Liver (tissue), 9 donors: ENCODE results near the gene RPL27A. TPM values are rescaled to one million over a fixed set of nuclear protein-coding genes. Genes with fewer than 3 reads are reported as not detected.

Experiments
- DNase-seq: peaks from one replicate; pipeline ENCODE4 v3.0.0-alpha.2; 2017; ENCODE audit warnings: low spot score
- H3K27ac ChIP-seq, 2 donors: one replicate each; pipeline ENCODE4 v1.7.0; 2013; ENCODE audit warnings: inconsistent platforms in 2 of 2, low read length in 2 of 2, control low read depth in 1 of 2, low read depth in 1 of 2, mild to moderate bottlenecking in 1 of 2
- H3K27me3 ChIP-seq, 4 donors: one replicate each; pipeline versions ENCODE4 v1.6.1 to v1.7.0; 2013; ENCODE audit warnings: low read length in 3 of 4, inconsistent platforms in 1 of 4, mild to moderate bottlenecking in 1 of 4, moderate library complexity in 1 of 4; ENCODE audit not compliant: control insufficient read depth in 4 of 4, insufficient read depth in 4 of 4
- H3K36me3 ChIP-seq, 4 donors: one replicate each; pipeline versions ENCODE4 v1.6.1 to v1.7.0; 2013; ENCODE audit warnings: low read length in 3 of 4, mild to moderate bottlenecking in 3 of 4, low read depth in 1 of 4, moderate library complexity in 1 of 4; ENCODE audit not compliant: control insufficient read depth in 4 of 4, insufficient read depth in 3 of 4
- H3K4me1 ChIP-seq, 4 donors: one replicate each; pipeline versions ENCODE4 v1.6.1 to v1.7.0; 2013; ENCODE audit warnings: low read length in 3 of 4, mild to moderate bottlenecking in 3 of 4, moderate library complexity in 1 of 4; ENCODE audit not compliant: control insufficient read depth in 4 of 4, insufficient read depth in 4 of 4
- H3K4me3 ChIP-seq, 3 donors: one replicate each; pipeline versions ENCODE4 v1.6.1 to v1.7.0; 2013; ENCODE audit warnings: low read length in 3 of 3, control low read depth in 1 of 3, low read depth in 1 of 3, mild to moderate bottlenecking in 1 of 3
- H3K9ac ChIP-seq, 2 donors: one replicate each; pipeline ENCODE4 v1.7.0; 2013; ENCODE audit warnings: low read length in 2 of 2, mild to moderate bottlenecking in 2 of 2, moderate library complexity in 2 of 2, control low read depth in 1 of 2, low read depth in 1 of 2
- H3K9me3 ChIP-seq, 4 donors: one replicate each; pipeline versions ENCODE4 v1.6.1 to v1.7.0; 2013; ENCODE audit warnings: low read length in 3 of 4; ENCODE audit not compliant: control insufficient read depth in 4 of 4
- CTCF ChIP-seq: fragments of 150-350 bp; IDR thresholded peaks from 2 replicates; pipeline ENCODE4 v1.5.1; 2017; ENCODE audit warnings: improper control_type of control experiment, low read depth, low read length; ENCODE audit not compliant: missing input control
- EGR1 ChIP-seq, 2 donors: IDR thresholded peaks; 2 replicates each; pipeline ENCODE4 v1.6.1; 2016 to 2018; ENCODE audit warnings: antibody characterized with exemption in 2 of 2, low read depth in 2 of 2
- FOXA1 ChIP-seq: IDR thresholded peaks from 2 replicates; pipeline ENCODE4 v1.6.1; 2016; ENCODE audit warnings: antibody characterized with exemption
- FOXA2 ChIP-seq: IDR thresholded peaks from 2 replicates; pipeline ENCODE4 v1.6.1; 2016; ENCODE audit warnings: antibody characterized with exemption
- GABPA ChIP-seq, 2 donors: IDR thresholded peaks in 1 of 2; conservative IDR thresholded peaks in 1 of 2; 2 replicates each; pipeline ENCODE4 v1.6.1; 2016; ENCODE audit warnings: antibody characterized with exemption in 2 of 2, mild to moderate bottlenecking in 1 of 2, moderate library complexity in 1 of 2
- HNF4A ChIP-seq, 2 donors: conservative IDR thresholded peaks; 2 replicates each; pipeline ENCODE4 v1.6.1; 2016; ENCODE audit warnings: antibody characterized with exemption in 2 of 2, mild to moderate bottlenecking in 2 of 2
- HNF4G ChIP-seq: IDR thresholded peaks from 2 replicates; pipeline ENCODE4 v1.6.1; 2016; ENCODE audit warnings: antibody characterized with exemption
- JUND ChIP-seq, 2 donors: IDR thresholded peaks; 2 replicates each; pipeline ENCODE4 v1.6.1; 2016; ENCODE audit warnings: antibody characterized with exemption in 2 of 2
- MAX ChIP-seq: IDR thresholded peaks from 2 replicates; pipeline ENCODE4 v1.6.1; 2016; ENCODE audit warnings: antibody characterized with exemption
- NR2F2 ChIP-seq: IDR thresholded peaks from 2 replicates; pipeline ENCODE4 v1.6.1; 2016; ENCODE audit warnings: antibody characterized with exemption
- RAD21 ChIP-seq, 2 donors: IDR thresholded peaks; 2 replicates each; pipeline ENCODE4 v1.6.1; 2016; ENCODE audit warnings: antibody characterized with exemption in 2 of 2, mild to moderate bottlenecking in 2 of 2
- REST ChIP-seq: IDR thresholded peaks from 2 replicates; pipeline ENCODE4 v1.6.1; 2016; ENCODE audit warnings: antibody characterized with exemption, mild to moderate bottlenecking
- RXRA ChIP-seq, 2 donors: IDR thresholded peaks; 2 replicates each; pipeline ENCODE4 v1.6.1; 2017 to 2018; ENCODE audit warnings: antibody characterized with exemption in 2 of 2, mild to moderate bottlenecking in 1 of 2
- SP1 ChIP-seq: IDR thresholded peaks from 2 replicates; pipeline ENCODE4 v1.6.1; 2018; ENCODE audit warnings: antibody characterized with exemption, mild to moderate bottlenecking
- TAF1 ChIP-seq: conservative IDR thresholded peaks from 2 replicates; pipeline ENCODE4 v1.6.1; 2016; ENCODE audit warnings: antibody characterized with exemption, mild to moderate bottlenecking
- YY1 ChIP-seq: IDR thresholded peaks from 2 replicates; pipeline ENCODE4 v1.6.1; 2016; ENCODE audit warnings: antibody characterized with exemption, mild to moderate bottlenecking
- ZBTB33 ChIP-seq: IDR thresholded peaks from 2 replicates; pipeline ENCODE4 v1.6.1; 2016; ENCODE audit warnings: antibody characterized with exemption
- WGBS: extraction: QIAGEN DNeasy Blood & Tissue Kit; methylation state at CpG from one replicate; pipeline ENCODE4 v1.1.7; 2013; 5-methylcytosine and 5-hydroxymethylcytosine counted together
- polyA plus RNA-seq, 2 donors: library from polyadenylated mRNA; stranded (reverse) in 1 of 2; unstranded in 1 of 2; fragments of 200-250 nt in 1 of 2; fragments of >200 nt in 1 of 2; fragmentation: Nextera tagmentation in 1 of 2; extraction: Ambion mirVana in 1 of 2; gene quantifications; one replicate each; pipeline versions ENCODE4 v1.2.1 to v1.2.3, GENCODE V29; 2013 to 2015
- total RNA-seq, 2 donors: library from RNA; depleted of rRNA; stranded (reverse); fragments of >200 nt; gene quantifications; one replicate each; pipeline ENCODE4 v1.2.3, GENCODE V29; 2014
- donor health status: healthy.
- donor health status: healthy.
- donor health status: healthy.
- donor health status: healthy.
- donor health status: healthy.

Gene RPL27A
- total RNA-seq (100 to 1,000 TPM; 178 to 693 TPM), polyA plus RNA-seq (100 to 1,000 TPM; 446 to 928 TPM)

- peak within 1 kb of the TSS; percentile 82 to 83 for H3K27ac ChIP-seq
- no peaks in the 10 kb centered on the region for H3K9me3 ChIP-seq
- H3K9ac ChIP-seq = peak within 1 kb of the TSS; percentile 81 to 100
- peak within 1 kb of the TSS; percentile 76 to 99 (median 84) for H3K4me3 ChIP-seq
- peaks cover 5 to 31% (median 21%) of the 10 kb centered on the region in 4 donors for H3K36me3 ChIP-seq
- H3K27me3 ChIP-seq = no peaks in the 10 kb centered on the region
- peak; percentile 99 for DNase-seq
- WGBS = under 1% methylated on average over 67 of the region's 67 CpGs
- peaks cover 5 to 32% (median 30%) of the 10 kb centered on the region in 4 donors for H3K4me1 ChIP-seq
- peak; percentile 89 for TF ChIP-seq YY1
- TF ChIP-seq SP1 = peak; percentile 42
- TF ChIP-seq RAD21 (IDR thresholded peaks at IDR 0.05) = peak; percentile 41 to 56
- TF ChIP-seq JUND (IDR thresholded peaks at IDR 0.05) = no peak
- TF ChIP-seq RXRA (IDR thresholded peaks at IDR 0.05) = peak in 1 of 2 donors; percentile 13
- TF ChIP-seq ZBTB33 = peak; percentile 100
- TF ChIP-seq GABPA (IDR thresholded peaks at IDR 0.05 in 1 of 2, conservative IDR thresholded peaks at IDR 0.05 in 1 of 2) = peak; percentile 69 to 95
- TF ChIP-seq TAF1 = peak; percentile 68
- peak; percentile 57 for TF ChIP-seq MAX
- peak; percentile 81 for TF ChIP-seq REST
- TF ChIP-seq FOXA2 = no peak
- no peak for TF ChIP-seq NR2F2
- TF ChIP-seq EGR1 (IDR thresholded peaks at IDR 0.05; ENCODE audit: low read depth in 2 of 2) = peak in 1 of 2 donors; percentile 56
Observed at GRCh38 chr11:8682303-8683114, at the start of gene RPL27A, which contains the start of gene TRIM66. TSS of gene RPL27A (plus strand) at chr11:8682792. CDS start at chr11:8682814, 22 bp downstream. TSS of gene TRIM66 (minus strand) at chr11:8682665. CDS start at chr11:8672274, 10,391 bp downstream.

GRCh38 chr11:8634498-8634897, 48.1 kb upstream of the RPL27A start:
- Histone ChIP-seq H3K27me3 (no peaks in the 10 kb centered on the region), H3K4me3 (no peak overlapping the region), H3K9me3 (peaks cover 0 to 6% (median 2%) of the 10 kb centered on the region in 4 donors), H3K9ac (no peak overlapping the region), H3K36me3 (peaks cover 8 to 57% (median 37%) of the 10 kb centered on the region in 4 donors), H3K4me1 (no peaks in the 10 kb centered on the region), H3K27ac (no peak overlapping the region)
- 98% methylated on average over 6 of the region's 6 CpGs for WGBS
- no peak for DNase-seq
- TF ChIP-seq YY1 (no peak), EGR1 (IDR thresholded peaks at IDR 0.05; ENCODE audit: low read depth in 2 of 2) (no peak), NR2F2 (no peak), CTCF (no peak), HNF4G (no peak), MAX (no peak), JUND (IDR thresholded peaks at IDR 0.05) (no peak), FOXA1 (no peak), GABPA (IDR thresholded peaks at IDR 0.05 in 1 of 2, conservative IDR thresholded peaks at IDR 0.05 in 1 of 2) (no peak), REST (no peak), SP1 (no peak), RAD21 (IDR thresholded peaks at IDR 0.05) (no peak), TAF1 (no peak), RXRA (IDR thresholded peaks at IDR 0.05) (no peak), HNF4A (conservative IDR thresholded peaks at IDR 0.05) (no peak)
